ENCODE results near the gene PDCD2L.

Gene PDCD2L

GRCh38 chr19:34411216-34411615, 7.0 kb downstream of the PDCD2L start:
- no peak for DNase-seq (ENCODE audit: extremely low read depth, insufficient read length)
- TF ChIP-seq CTCF (IDR thresholded peaks at IDR 0.05; ENCODE audit: insufficient read depth, low read length, poor library complexity, severe bottlenecking): no peak
- H3K36me3 ChIP-seq (ENCODE audit: control insufficient read depth, insufficient read depth, low read length): peaks cover 14% of the 10 kb centered on the region

DNA sequence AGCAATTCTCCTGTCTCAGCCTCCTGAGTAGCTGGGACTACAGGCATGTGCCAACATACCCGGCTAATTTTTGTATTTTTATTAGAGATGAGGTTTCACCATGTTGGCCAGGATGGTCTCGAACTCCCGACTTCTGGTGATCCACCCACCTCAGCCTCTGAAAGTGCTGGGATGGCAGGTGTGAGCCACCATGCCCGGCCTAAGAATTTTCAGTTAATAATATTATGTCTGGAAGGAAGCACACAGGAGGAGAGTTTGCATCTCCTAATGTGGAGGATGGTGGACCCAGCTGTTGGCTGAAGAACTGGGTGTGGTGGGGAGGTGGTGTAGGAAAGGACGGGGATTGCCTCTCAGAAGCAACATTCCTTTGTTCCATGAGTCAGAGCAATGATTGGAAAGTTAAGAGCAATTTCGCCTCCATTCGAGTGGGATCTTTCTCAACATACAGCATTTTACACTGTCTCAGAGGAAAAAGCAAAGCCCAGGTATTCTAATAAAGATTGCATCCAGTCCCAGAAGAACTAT, 11.9 kb downstream of the PDCD2L start:
- no peak for TF ChIP-seq CTCF (IDR thresholded peaks at IDR 0.05; ENCODE audit: insufficient read depth, low read length, poor library complexity, severe bottlenecking)
- Histone ChIP-seq H3K27me3 (replicated peaks; ENCODE audit: control insufficient read depth, insufficient read depth, low read length) (no peaks in the 10 kb centered on the region), H3K4me3 (replicated peaks; ENCODE audit: low read depth, low read length) (no peak overlapping the region), H3K36me3 (ENCODE audit: control insufficient read depth, insufficient read depth, low read length) (peaks cover 16% of the 10 kb centered on the region)
- no peak for DNase-seq (ENCODE audit: extremely low read depth, insufficient read length)

More at GRCh38 chr19:34411216-34411615, 7.0 kb downstream of the PDCD2L start:
- no peak overlapping the region for H3K4me3 ChIP-seq (replicated peaks; ENCODE audit: low read depth, low read length)
- H3K27me3 ChIP-seq (replicated peaks; ENCODE audit: control insufficient read depth, insufficient read depth, low read length): no peaks in the 10 kb centered on the region

- H3K36me3 ChIP-seq (ENCODE audit: control insufficient read depth, insufficient read depth, low read length): peaks cover 13% of the 10 kb centered on the region
- H3K4me3 ChIP-seq (replicated peaks; ENCODE audit: low read depth, low read length): no peak overlapping the region
- no peak for DNase-seq (ENCODE audit: extremely low read depth, insufficient read length)
- no peak for TF ChIP-seq CTCF (IDR thresholded peaks at IDR 0.05; ENCODE audit: insufficient read depth, low read length, poor library complexity, severe bottlenecking)
- H3K27me3 ChIP-seq (replicated peaks; ENCODE audit: control insufficient read depth, insufficient read depth, low read length): no peaks in the 10 kb centered on the region
Measured at GRCh38 chr19:34418300-34418699, 14.1 kb downstream of the PDCD2L start.

- H3K27me3 ChIP-seq (replicated peaks; ENCODE audit: control insufficient read depth, insufficient read depth, low read length): no peaks in the 10 kb centered on the region
- H3K4me3 ChIP-seq (replicated peaks; ENCODE audit: low read depth, low read length): no peak overlapping the region
- no peak for TF ChIP-seq CTCF (IDR thresholded peaks at IDR 0.05; ENCODE audit: insufficient read depth, low read length, poor library complexity, severe bottlenecking)
- DNase-seq (ENCODE audit: extremely low read depth, insufficient read length): no peak
- H3K36me3 ChIP-seq (ENCODE audit: control insufficient read depth, insufficient read depth, low read length): peaks cover 1% of the 10 kb centered on the region; the same call in 1 of the 2 replicates
Measured at GRCh38 chr19:34426096-34426661, 22.0 kb downstream of the PDCD2L start.

DNA sequence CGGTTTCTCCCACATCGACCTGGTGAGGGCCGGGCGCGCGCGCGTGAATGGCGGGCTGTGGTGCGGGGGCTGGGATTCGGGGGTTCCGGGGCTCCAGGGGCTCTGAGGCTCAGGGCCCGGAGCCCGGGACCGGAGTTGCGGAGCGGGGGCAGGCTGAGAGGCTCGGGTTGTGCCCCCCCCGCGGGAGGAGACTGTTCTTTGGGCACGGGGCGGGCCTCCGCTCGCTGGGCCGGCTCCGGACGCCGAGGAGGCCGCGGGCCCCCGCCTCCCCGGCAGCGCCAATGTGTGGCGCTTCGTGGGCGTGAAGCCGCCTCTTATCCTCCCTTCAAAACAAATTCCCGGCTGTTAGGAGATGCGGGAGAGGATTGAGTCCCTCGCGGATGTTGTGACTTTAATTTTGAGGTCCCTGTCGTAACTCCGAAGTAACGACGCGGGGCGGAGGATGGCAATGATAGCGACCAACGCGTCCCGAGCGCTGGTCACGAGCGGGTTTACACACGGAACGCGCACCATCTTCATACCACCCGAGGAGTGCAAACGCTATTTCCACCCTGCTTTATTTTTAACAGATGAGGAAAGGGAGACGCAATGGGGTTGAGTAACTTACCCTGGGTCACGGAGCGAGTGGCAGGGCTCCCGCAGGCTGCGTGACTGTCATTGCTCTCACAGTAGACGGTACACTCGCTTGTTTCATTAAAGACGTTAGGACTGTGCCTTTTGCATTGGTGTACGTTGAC, 24.5 kb downstream of the PDCD2L start:
- peaks cover 1% of the 10 kb centered on the region for H3K36me3 ChIP-seq (ENCODE audit: control insufficient read depth, insufficient read depth, low read length)
- no peak for DNase-seq (ENCODE audit: extremely low read depth, insufficient read length)
- H3K27me3 ChIP-seq (replicated peaks; ENCODE audit: control insufficient read depth, insufficient read depth, low read length): no peaks in the 10 kb centered on the region
- no peak for TF ChIP-seq CTCF (IDR thresholded peaks at IDR 0.05; ENCODE audit: insufficient read depth, low read length, poor library complexity, severe bottlenecking)
- H3K4me3 ChIP-seq (replicated peaks; ENCODE audit: low read depth, low read length): peak overlapping the region; percentile 80

Measured in GM06990 (cell line).